Measurements from ENCODE around the gene FBXO46. TPM values are rescaled to one million over a fixed set of nuclear protein-coding genes. Genes with fewer than 3 reads are reported as not detected.

FBXO46 gene
- total and polyA plus RNA-seq, 4 donors, result 1.2 to 4.5 (median 3.6) TPM

- TF ChIP-seq MAX (IDR thresholded peaks at IDR 0.05) (no peak), HNF4A (conservative IDR thresholded peaks at IDR 0.05) (no peak)
Observed at GRCh38 chr19:45681391-45682015, 49.2 kb downstream of the FBXO46 start (continued).

DNA sequence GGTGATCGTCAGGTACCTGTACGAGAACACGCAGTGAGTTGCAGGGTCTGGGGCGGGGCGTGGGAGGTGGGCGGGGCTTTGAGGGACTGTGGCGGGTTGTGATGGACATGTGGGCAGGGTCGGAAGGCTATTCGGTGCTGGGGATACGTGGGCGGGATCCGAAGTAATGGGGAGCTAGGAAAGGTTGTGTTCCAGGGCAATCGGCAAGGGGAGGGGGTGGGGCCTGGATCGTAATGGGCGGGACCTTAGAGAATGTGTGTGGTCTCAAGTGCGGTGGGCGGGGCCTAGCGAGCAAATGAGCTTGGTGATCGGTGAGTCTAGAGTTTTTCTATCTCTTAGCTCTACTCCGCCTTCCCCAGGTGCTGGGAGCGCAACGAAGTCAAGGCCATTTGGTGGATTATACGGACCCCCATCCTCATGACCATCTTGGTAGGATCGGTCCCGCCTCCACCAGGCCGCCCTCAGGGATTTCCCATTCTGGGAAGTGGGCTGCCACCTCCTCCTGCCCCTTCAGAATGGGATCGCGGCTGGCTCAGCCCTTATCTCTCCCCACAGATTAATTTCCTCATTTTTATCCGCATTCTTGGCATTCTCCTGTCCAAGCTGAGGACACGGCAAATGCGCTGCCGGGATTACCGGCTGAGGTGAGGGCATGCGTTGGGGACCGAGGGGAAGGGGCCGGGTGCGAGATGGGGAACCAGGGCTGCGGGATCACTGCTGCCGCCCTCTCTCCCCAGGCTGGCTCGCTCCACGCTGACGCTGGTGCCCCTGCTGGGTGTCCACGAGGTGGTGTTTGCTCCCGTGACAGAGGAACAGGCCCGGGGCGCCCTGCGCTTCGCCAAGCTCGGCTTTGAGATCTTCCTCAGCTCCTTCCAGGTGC lies 53.1 kb downstream of the FBXO46 start:
- Histone ChIP-seq H3K9ac (ENCODE audit: low read depth in 1 of 2, low read length in 2 of 2) (no peak overlapping the region), H3K27me3 (ENCODE audit: control insufficient read depth in 4 of 4, insufficient read depth in 4 of 4, low read length in 3 of 4) (peaks cover 0 to 5% (median 4%) of the 10 kb centered on the region in 4 donors), H3K4me1 (ENCODE audit: control insufficient read depth in 4 of 4, insufficient read depth in 4 of 4, low read length in 3 of 4) (peaks cover 4 to 19% (median 13%) of the 10 kb centered on the region in 4 donors), H3K4me3 (ENCODE audit: low read depth in 1 of 3, low read length in 3 of 3) (peak overlapping the region in 1 of 3 donors; percentile 43), H3K27ac (ENCODE audit: low read depth in 1 of 2, low read length in 2 of 2) (peak overlapping the region in 1 of 2 donors; percentile 20), H3K9me3 (ENCODE audit: control insufficient read depth in 4 of 4, low read length in 3 of 4) (no peaks in the 10 kb centered on the region), H3K36me3 (ENCODE audit: control insufficient read depth in 4 of 4, insufficient read depth in 3 of 4, low read depth in 1 of 4, low read length in 3 of 4) (no peaks in the 10 kb centered on the region)
- TF ChIP-seq GABPA (IDR thresholded peaks at IDR 0.05 in 1 of 2, conservative IDR thresholded peaks at IDR 0.05 in 1 of 2) (no peak), SP1 (IDR thresholded peaks at IDR 0.05) (peak; percentile 32), FOXA1 (IDR thresholded peaks at IDR 0.05) (no peak), FOXA2 (IDR thresholded peaks at IDR 0.05) (no peak), RAD21 (IDR thresholded peaks at IDR 0.05) (peak in 1 of 2 donors; percentile 26)
- DNase-seq (ENCODE audit: low spot score), result peak; percentile 73
- WGBS, result 8% methylated on average over 49 of the region's 49 CpGs

DNA sequence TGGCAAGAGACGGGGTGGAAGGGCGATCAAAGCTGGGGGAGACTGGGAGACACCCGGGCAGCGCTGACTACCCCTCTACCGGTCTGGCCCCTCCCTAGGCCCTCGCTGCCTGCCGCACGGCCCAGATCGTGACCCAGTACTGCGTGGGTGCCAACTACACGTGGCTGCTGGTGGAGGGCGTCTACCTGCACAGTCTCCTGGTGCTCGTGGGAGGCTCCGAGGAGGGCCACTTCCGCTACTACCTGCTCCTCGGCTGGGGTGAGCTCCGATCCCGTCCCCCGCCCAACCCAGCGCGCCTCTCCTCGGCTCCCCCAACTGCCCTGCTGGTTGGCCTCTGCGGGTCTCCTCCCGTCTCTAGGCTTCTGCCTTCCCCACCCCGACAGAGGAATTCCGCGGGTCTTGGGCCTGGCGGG lies 53.8 kb downstream of the FBXO46 start:
- no peak for DNase-seq (ENCODE audit: low spot score)
- WGBS, result 11% methylated on average over 28 of the region's 28 CpGs

More for the DNA sequence above, 53.8 kb downstream of the FBXO46 start:
- H3K9ac ChIP-seq (ENCODE audit: low read depth in 1 of 2, low read length in 2 of 2), result no peak overlapping the region
- H3K27me3 ChIP-seq (ENCODE audit: control insufficient read depth in 4 of 4, insufficient read depth in 4 of 4, low read length in 3 of 4), result peaks cover 0 to 5% (median 4%) of the 10 kb centered on the region in 4 donors
- no peaks in the 10 kb centered on the region for H3K9me3 ChIP-seq (ENCODE audit: control insufficient read depth in 4 of 4, low read length in 3 of 4)
- H3K27ac ChIP-seq (ENCODE audit: low read depth in 1 of 2, low read length in 2 of 2), result no peak overlapping the region
- peaks cover 4 to 17% (median 12%) of the 10 kb centered on the region in 4 donors for H3K4me1 ChIP-seq (ENCODE audit: control insufficient read depth in 4 of 4, insufficient read depth in 4 of 4, low read length in 3 of 4)
- H3K36me3 ChIP-seq (ENCODE audit: control insufficient read depth in 4 of 4, insufficient read depth in 3 of 4, low read depth in 1 of 4, low read length in 3 of 4), result no peaks in the 10 kb centered on the region
- H3K4me3 ChIP-seq (ENCODE audit: low read depth in 1 of 3, low read length in 3 of 3), result peak overlapping the region in 1 of 3 donors; percentile 43
- TF ChIP-seq RAD21 (IDR thresholded peaks at IDR 0.05) (no peak), HNF4A (conservative IDR thresholded peaks at IDR 0.05) (no peak), MAX (IDR thresholded peaks at IDR 0.05) (no peak), NR2F2 (IDR thresholded peaks at IDR 0.05) (no peak), FOXA1 (IDR thresholded peaks at IDR 0.05) (no peak), RXRA (IDR thresholded peaks at IDR 0.05) (no peak), HNF4G (IDR thresholded peaks at IDR 0.05) (no peak), JUND (IDR thresholded peaks at IDR 0.05) (no peak), TAF1 (conservative IDR thresholded peaks at IDR 0.05) (no peak), GABPA (IDR thresholded peaks at IDR 0.05 in 1 of 2, conservative IDR thresholded peaks at IDR 0.05 in 1 of 2) (no peak)
- TF ChIP-seq, protein P1, sequence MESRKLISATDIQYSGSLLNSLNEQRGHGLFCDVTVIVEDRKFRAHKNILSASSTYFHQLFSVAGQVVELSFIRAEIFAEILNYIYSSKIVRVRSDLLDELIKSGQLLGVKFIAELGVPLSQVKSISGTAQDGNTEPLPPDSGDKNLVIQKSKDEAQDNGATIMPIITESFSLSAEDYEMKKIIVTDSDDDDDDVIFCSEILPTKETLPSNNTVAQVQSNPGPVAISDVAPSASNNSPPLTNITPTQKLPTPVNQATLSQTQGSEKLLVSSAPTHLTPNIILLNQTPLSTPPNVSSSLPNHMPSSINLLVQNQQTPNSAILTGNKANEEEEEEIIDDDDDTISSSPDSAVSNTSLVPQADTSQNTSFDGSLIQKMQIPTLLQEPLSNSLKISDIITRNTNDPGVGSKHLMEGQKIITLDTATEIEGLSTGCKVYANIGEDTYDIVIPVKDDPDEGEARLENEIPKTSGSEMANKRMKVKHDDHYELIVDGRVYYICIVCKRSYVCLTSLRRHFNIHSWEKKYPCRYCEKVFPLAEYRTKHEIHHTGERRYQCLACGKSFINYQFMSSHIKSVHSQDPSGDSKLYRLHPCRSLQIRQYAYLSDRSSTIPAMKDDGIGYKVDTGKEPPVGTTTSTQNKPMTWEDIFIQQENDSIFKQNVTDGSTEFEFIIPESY (IDR thresholded peaks at IDR 0.05), result no peak

All from liver (tissue), 9 donors.